OCI-M1 (cell line): Measurements from ENCODE around the gene TMCC2.

ENCODE experiments used
- DNase-seq: peaks from one replicate; lab custom pipeline; 2025; lab: John Stamatoyannopoulos, UW

The TMCC2 gene

GRCh38 chr1:205301842-205302588, 74.3 kb downstream of the TMCC2 start:
- no peak for DNase-seq

GRCh38 chr1:205303247-205303888, 75.6 kb downstream of the TMCC2 start:
- no peak for DNase-seq

DNA sequence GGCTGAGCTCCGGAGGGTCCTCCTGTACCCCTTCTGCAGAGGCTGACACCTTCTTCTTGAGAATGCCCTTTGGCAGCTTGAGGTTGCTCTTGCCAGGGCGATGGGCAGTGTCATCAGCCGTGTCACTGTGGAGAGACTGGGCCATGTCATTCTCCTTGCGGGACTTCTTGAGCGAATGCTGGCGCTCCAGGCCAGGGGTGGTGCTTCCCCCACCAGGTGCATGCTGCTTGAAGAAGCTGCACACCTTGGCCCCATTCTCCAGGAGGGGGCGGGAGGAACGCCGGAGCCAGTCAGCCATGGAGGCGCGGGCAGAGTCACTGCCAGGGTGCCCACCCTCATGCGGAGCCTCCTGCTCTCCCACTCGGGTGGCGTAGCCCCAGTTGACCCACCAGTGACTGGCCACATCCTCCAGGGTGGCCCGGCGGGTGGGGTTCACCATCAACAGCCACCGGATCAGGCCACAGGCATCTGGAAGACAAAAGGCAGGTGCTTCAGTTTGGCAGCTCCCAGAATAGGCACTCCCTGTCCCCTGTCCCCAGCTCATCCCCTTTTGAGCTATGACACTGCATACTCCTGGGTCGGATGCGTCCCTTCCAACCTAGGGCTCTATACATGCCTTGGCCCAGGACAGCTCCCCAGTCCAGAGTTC, 76.4 kb downstream of the TMCC2 start:
- no peak for DNase-seq

GRCh38 chr1:205304695-205305070, 76.9 kb downstream of the TMCC2 start:
- no peak for DNase-seq

DNA sequence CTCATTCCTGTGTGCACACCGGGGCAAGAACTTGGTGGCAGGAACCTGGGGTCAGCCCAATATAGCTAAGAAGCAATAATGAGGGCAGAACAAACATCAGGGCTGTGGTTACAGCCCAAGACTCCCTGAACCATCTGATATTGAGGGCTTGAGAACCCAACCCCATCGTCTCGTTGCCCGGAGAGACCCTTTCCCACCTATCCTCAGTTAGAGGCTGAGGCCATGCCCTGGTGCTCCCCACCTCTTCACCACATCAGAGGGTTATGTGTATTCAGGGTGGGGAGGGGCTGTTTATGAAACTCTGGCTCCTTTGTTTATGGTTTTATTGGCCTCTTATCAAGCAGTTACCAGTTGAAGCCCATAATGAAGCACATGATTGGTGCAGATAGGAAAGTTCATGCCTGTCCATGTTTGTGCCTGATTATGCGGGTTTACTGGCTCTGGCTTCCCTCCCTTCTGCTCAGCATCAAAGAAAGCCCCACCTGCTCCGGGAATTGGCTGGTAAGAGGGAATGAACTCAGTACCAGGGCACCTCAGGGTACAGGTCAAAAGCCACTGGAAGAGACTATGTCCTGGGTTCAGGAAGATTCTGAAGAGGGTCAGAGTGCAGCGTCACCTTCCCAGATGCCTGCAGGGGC, 79.3 kb downstream of the TMCC2 start:
- peak; percentile 47 for DNase-seq

- no peak for DNase-seq
Measured at GRCh38 chr1:205309741-205310140, 82.0 kb downstream of the TMCC2 start.

DNA sequence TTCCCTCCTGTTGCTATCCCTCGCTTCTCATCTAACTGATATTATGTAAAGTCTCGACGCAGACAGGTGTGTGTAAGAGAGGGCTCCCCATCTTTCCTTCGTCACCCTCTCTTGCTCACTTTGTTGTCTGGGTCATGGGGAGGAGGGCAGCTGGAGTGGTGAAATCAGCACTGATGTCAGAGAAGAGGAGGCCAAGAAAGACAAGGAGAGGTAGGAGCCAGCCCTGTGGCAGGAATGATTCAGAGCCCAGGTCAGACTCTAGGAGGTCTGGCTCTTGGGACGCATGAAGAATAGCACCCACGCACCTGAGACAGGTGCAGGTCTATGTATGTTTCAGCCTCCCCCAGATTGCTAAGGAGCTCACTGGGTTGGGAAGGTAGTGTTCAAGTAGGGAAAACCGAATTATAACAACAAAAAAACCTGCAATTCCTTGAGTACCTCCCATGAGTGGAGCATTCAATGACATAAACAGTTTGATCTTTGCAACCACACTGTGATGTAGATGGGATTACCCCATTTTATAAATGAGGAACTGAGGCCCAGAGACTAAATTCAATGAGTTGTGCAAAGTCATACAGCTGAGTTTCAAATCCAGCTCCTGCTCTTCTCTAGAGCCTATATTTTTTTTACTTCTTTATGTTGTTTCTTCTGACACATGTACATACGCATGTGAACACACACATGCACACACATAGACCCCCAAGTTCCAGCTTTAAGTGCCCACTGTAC, 83.4 kb downstream of the TMCC2 start:
- DNase-seq, result peak; percentile 14

DNA sequence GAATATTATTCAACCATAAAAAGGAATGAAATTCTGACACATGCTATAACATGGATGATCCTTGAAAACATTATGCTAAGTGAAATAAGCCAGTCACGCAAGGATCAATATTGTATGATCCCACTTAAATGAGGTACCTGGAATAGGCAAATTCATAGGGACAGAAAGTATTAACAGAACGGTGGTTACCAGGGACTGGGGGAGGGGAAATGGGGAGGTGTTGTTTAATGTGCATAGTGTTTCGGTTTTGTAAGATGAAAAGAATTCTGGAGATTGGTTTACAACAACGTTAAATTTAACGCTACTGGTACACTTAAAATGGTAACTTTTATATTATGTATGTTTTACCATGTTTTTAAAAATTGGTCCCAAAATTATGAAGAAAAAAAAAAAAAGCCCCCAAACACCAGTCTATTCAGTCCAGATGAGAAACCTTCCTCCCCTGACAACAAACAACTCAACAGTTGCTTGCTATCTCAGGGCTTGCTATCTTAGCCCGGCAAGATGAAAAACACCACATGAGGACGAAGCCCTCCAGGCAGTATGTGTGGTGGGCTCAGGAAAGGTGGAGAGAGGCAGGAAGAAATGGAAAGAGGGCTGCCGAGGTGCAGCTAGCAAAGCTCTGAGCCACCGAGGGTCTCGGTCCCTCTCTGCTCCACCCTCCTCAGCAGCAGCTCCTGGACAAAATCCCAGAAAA, 85.3 kb downstream of the TMCC2 start:
- DNase-seq, result no peak

GRCh38 chr1:205313563-205314308, 86.0 kb downstream of the TMCC2 start:
- DNase-seq, result no peak

DNA sequence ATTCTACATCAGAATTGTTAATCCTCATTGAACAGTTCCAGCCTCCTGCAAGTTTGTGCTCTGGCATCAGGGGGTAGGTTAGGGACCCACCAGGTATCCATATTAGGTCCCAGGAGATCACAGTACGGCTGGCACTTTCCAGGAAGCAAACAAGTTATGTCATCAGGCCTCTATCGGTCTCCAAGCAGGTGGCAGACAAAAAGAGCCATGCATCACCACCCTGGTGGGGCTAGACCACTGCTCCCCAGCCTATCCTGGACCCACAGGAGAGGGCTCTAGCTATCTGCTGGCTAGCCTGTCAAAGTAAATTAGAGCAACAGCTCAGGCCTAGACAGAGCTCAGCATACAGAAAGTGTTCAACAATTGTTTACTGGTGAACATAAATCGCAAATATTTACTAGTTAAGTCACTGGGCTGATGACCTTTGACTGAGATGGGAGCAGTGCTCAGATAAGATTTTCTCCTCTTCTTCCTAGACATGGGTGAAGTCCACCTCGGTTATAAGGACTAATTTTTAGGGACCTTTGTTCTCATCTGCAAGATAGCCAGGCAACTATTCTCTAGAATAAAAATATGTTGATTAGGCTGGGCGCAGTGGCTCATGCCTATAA, 87.4 kb downstream of the TMCC2 start:
- no peak for DNase-seq

GRCh38 chr1:205316161-205316566, 88.4 kb downstream of the TMCC2 start:
- peak; percentile 57 for DNase-seq

DNA sequence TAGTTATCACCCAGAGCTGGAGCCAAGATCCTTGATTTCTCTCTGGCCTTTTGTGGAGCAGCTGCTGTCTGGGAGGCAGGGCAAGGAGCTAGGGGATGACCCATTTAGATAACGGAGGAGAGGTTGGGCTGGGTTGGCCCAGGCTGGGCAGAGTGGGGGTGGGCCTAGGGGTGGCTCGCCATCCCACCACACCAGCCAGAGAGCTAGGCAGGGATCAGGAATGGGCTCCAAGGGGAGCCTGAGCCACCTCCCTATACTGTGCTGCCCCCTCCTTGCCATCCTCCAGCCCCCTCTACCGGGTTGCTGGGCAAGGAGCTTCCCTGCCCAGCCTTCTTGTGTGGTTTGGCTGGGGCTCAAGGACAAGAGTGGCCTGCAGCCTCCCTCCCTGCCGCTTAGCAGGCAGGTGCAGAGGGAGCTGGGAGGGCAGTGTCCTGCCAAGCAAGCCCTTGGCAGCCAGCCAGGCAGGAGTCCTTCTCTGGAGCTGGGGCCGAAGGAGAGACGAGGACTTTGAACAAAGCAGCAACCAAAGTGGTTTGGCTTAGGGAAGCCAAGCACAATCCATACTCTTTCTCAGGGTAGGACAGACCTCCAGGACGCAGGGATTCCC, 89.7 kb downstream of the TMCC2 start:
- DNase-seq, result no peak

DNA sequence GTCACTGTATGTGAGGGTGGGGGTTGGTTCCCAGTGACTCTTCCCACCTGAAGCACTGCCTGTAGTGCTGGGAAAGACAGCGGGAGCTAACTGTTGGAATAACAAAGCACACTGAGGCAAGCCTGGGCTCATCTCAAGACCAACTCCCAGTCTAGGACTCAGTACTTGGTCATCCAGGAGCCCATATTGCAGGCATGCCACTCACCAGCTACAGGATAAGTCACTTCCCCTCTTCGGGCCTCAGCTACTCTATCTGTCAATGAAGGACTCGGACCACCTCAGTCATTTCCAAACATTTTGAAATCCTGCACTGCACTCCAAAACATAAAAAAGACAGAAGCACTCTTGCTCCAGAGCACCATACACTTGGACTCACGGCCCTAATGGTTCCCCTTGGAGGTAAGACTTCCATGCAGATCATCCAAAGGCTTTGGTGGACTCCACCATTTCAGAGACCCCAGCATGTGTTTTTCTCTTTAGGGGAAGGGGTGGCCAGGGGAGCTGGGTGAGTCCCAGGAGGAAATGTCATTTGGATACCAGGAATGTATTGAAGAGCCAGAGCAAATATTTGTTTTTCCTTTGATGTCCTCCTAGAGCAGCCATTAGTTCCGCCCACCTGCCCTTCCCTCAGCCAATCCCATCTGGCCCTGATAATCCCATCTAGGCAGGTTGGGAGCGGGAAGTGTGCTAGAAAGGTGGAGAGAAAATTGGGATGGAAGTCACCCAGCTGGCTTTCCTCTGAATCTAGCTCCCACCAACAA, 90.7 kb downstream of the TMCC2 start:
- no peak for DNase-seq

GRCh38 chr1:205319081-205320018, 91.6 kb downstream of the TMCC2 start:
- peak; percentile 61 for DNase-seq

GRCh38 chr1:205321162-205321958, 93.6 kb downstream of the TMCC2 start, which contains the start of gene NUAK2:
Gene NUAK2 (minus strand): TSS chr1:205321745. CDS start chr1:205321628, 117 bp downstream.
- DNase-seq, result peak; percentile 69

DNA sequence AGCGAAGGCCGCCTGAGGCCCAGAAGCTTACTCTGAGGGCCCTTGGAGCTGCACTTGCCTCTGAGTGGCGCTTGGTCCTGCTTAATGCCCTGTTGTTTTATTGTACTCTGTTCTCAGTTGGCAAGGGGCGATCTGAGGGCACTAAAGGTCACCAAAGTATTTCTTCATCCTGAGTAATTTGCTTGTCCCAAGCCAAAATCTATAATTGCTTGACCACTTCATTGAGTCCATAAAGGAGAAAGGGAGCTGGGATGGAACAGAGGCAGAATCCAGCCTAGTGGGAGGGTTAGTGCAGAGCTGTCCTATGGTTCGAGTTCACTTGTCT, 94.2 kb downstream of the TMCC2 start:
- no peak for DNase-seq
